Measurements from ENCODE around the gene TCF12. TPM values are rescaled to one million over a fixed set of nuclear protein-coding genes. Genes with fewer than 3 reads are reported as not detected.

The TCF12 gene
- polyA plus RNA-seq, 1 experiment: 447 TPM

DNA sequence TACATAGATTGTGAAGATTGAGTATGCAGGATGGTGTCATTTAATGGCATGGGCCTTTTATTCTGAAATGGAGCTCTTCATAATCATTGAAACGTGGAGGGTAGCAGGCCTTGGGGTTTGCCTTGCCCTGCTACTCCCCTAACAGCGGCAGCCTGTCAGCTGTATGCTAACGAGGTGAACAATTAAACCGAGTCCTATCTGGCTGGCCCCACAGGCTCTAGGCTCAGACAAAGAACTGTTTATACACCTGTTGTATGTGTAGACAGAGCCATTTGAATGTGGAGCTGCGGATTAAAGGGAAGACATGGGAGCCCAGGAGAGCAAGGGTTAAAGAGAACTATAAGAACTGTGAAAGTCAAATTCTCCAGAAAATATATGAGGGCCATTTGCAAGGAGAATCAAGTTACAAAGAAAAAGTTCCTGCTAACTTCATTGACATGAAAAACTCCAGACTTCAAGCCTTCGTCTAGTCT is 341.2 kb downstream of the TCF12 start:
- Histone ChIP-seq H3K27ac (ENCODE audit: low read depth, low read length) (no peak overlapping the region), H3K4me3 (ENCODE audit: low read depth, low read length) (no peak overlapping the region), H3K27me3 (ENCODE audit: control insufficient read depth, insufficient read depth, low read length) (no peaks in the 10 kb centered on the region), H3K9me3 (ENCODE audit: control insufficient read depth, insufficient read depth, low read length) (no peaks in the 10 kb centered on the region)
- ChIA-PET CTCF (interaction anchor here (0.9 to 1.2 kb wide), 3 partner anchors 81 to 268 kb away, joined by 3 to 4 read pairs (median 3); no protein-coding TSS in a partner anchor), POLR2A (no interaction called here)
- TF ChIP-seq CTCF (IDR thresholded peaks at IDR 0.05; ENCODE audit: low read depth, low read length): no peak
- DNase-seq (ENCODE audit: low read depth, low spot score): no peak

- CTCF ChIA-PET: interaction anchor here (0.9 to 1.5 kb wide), 4 partner anchors 117 to 767 kb away, joined by 3 to 4 read pairs (median 4); no protein-coding TSS in a partner anchor
- no peaks in the 10 kb centered on the region for H3K9me3 ChIP-seq (ENCODE audit: control insufficient read depth, insufficient read depth, low read length)
Measured at GRCh38 chr15:57263520-57263919, 345.1 kb downstream of the TCF12 start.

GRCh38 chr15:57272771-57273357 is 354.4 kb downstream of the TCF12 start:
- H3K27me3 ChIP-seq (ENCODE audit: control insufficient read depth, insufficient read depth, low read length): no peaks in the 10 kb centered on the region
- ChIA-PET POLR2A (no interaction called here), CTCF (no interaction called here)
- H3K9me3 ChIP-seq (ENCODE audit: control insufficient read depth, insufficient read depth, low read length): no peaks in the 10 kb centered on the region
- DNase-seq (ENCODE audit: low read depth, low spot score): no peak
- H3K4me3 ChIP-seq (ENCODE audit: low read depth, low read length): no peak overlapping the region
- no peak overlapping the region for H3K27ac ChIP-seq (ENCODE audit: low read depth, low read length)
- TF ChIP-seq CTCF (IDR thresholded peaks at IDR 0.05; ENCODE audit: low read depth, low read length): no peak

More at GRCh38 chr15:57263520-57263919, 345.1 kb downstream of the TCF12 start:
- no peak overlapping the region for H3K27ac ChIP-seq (ENCODE audit: low read depth, low read length)
- POLR2A ChIA-PET: no interaction called here
- no peak for TF ChIP-seq CTCF (IDR thresholded peaks at IDR 0.05; ENCODE audit: low read depth, low read length)
- no peak overlapping the region for H3K4me3 ChIP-seq (ENCODE audit: low read depth, low read length)
- no peaks in the 10 kb centered on the region for H3K27me3 ChIP-seq (ENCODE audit: control insufficient read depth, insufficient read depth, low read length)
- DNase-seq (ENCODE audit: low read depth, low spot score): no peak

- POLR2A ChIA-PET: interaction anchor here (0.6 kb wide), 1 partner anchor 23 kb away, joined by 3 read pairs; no protein-coding TSS in a partner anchor
- CTCF ChIA-PET: no interaction called here
- no peaks in the 10 kb centered on the region for H3K9me3 ChIP-seq (ENCODE audit: control insufficient read depth, insufficient read depth, low read length)
- H3K4me3 ChIP-seq (ENCODE audit: low read depth, low read length): no peak overlapping the region
- no peak for TF ChIP-seq CTCF (IDR thresholded peaks at IDR 0.05; ENCODE audit: low read depth, low read length)
- no peaks in the 10 kb centered on the region for H3K27me3 ChIP-seq (ENCODE audit: control insufficient read depth, insufficient read depth, low read length)
- no peak overlapping the region for H3K27ac ChIP-seq (ENCODE audit: low read depth, low read length)
- DNase-seq (ENCODE audit: low read depth, low spot score): no peak
Measured at GRCh38 chr15:57273402-57273801, 355.0 kb downstream of the TCF12 start.

DNA sequence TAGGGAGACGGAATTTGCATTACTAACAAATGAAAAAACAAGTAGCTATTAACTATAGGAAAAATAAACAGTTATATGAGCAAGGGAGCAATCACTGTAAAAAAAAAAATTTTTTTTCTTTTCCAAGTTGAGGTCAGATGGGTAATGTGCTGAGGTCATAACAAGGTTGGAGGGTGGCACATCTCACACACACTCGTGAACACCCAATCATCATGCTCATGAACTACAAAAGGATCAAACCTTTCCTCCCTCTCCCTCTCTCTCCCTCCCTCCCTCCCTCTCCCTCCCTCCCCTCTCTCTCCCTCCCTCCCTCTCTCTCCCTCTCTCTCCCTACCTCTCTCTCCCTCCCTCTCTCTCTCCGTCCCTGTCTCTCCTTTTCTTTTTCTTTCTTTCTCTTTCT is 360.0 kb downstream of the TCF12 start:
- CTCF ChIA-PET: interaction anchor here (0.8 to 1.2 kb wide), 3 partner anchors 132 to 787 kb away, joined by 3 to 4 read pairs (median 3); no protein-coding TSS in a partner anchor

More for the DNA sequence above, 360.0 kb downstream of the TCF12 start:
- no peaks in the 10 kb centered on the region for H3K9me3 ChIP-seq (ENCODE audit: control insufficient read depth, insufficient read depth, low read length)
- H3K4me3 ChIP-seq (ENCODE audit: low read depth, low read length): no peak overlapping the region
- no peak for DNase-seq (ENCODE audit: low read depth, low spot score)
- H3K27me3 ChIP-seq (ENCODE audit: control insufficient read depth, insufficient read depth, low read length): no peaks in the 10 kb centered on the region
- H3K27ac ChIP-seq (ENCODE audit: low read depth, low read length): no peak overlapping the region
- no peak for TF ChIP-seq CTCF (IDR thresholded peaks at IDR 0.05; ENCODE audit: low read depth, low read length)
- POLR2A ChIA-PET: no interaction called here

Measured in AG04450 (cell line).